ENCODE measurements around the gene INPP5J.

Gene INPP5J

DNA sequence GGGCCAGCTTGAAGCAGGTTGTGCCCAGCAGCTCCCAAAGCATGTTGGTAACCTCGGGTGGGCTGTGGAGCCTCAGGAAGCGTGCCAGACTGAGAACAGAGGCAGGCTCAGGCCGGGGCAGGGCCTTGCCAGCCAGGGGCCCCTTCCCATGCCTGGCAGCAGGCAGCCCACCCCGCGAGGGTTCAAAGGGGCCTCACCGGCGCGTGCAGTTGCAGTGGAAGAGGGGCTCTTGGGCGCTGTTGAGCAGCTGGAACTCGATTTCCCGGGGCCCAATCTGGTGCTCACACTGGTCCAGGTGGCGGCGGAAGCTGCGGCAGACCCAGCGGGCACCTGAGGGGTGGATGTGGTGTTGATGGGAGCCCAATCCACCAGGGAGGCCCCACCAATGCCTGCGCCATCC is 13.9 kb downstream of the INPP5J start:
- DNase-seq (ENCODE audit: low read depth), result no peak
- no peak overlapping the region for H3K4me3 ChIP-seq (ENCODE audit: low read depth, low read length)
- TF ChIP-seq POLR2A (IDR thresholded peaks at IDR 0.05; ENCODE audit: extremely low read depth, insufficient read length), result no peak
- no peak for TF ChIP-seq MYC (IDR thresholded peaks at IDR 0.05; ENCODE audit: low read depth, low read length)
- TF ChIP-seq, protein P1, sequence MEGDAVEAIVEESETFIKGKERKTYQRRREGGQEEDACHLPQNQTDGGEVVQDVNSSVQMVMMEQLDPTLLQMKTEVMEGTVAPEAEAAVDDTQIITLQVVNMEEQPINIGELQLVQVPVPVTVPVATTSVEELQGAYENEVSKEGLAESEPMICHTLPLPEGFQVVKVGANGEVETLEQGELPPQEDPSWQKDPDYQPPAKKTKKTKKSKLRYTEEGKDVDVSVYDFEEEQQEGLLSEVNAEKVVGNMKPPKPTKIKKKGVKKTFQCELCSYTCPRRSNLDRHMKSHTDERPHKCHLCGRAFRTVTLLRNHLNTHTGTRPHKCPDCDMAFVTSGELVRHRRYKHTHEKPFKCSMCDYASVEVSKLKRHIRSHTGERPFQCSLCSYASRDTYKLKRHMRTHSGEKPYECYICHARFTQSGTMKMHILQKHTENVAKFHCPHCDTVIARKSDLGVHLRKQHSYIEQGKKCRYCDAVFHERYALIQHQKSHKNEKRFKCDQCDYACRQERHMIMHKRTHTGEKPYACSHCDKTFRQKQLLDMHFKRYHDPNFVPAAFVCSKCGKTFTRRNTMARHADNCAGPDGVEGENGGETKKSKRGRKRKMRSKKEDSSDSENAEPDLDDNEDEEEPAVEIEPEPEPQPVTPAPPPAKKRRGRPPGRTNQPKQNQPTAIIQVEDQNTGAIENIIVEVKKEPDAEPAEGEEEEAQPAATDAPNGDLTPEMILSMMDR (IDR thresholded peaks at IDR 0.05; ENCODE audit: low read depth, low read length), result no peak
- TF ChIP-seq, protein P2, sequence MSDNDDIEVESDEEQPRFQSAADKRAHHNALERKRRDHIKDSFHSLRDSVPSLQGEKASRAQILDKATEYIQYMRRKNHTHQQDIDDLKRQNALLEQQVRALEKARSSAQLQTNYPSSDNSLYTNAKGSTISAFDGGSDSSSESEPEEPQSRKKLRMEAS (IDR thresholded peaks at IDR 0.05; ENCODE audit: low read depth, low read length), result no peak

DNA sequence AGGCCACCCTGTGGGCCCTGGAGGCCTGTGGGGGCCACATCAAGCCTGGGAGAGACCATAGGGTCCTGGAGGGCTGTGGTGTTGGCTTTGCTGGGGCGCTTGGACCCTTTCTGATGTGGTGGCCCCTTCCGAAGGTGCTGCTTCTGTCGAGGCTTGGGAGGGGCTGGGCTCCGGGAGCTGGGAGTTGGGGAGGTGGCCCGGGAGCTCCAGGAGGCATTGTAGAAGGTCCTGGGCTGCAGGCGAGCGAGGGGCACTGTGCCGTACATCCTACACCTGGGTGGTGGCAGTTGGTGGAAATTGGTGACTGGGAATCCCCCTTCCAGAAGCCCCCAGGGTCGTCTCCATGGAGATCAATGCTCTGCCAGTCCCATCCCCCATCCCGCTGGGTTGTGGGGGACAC is 15.0 kb downstream of the INPP5J start:
- no peak overlapping the region for H3K4me3 ChIP-seq (ENCODE audit: low read depth, low read length)
- TF ChIP-seq, protein P2 (IDR thresholded peaks at IDR 0.05; ENCODE audit: low read depth, low read length), result no peak
- TF ChIP-seq MYC (IDR thresholded peaks at IDR 0.05; ENCODE audit: low read depth, low read length), result no peak
- TF ChIP-seq, protein P1 (IDR thresholded peaks at IDR 0.05; ENCODE audit: low read depth, low read length), result no peak
- TF ChIP-seq POLR2A (IDR thresholded peaks at IDR 0.05; ENCODE audit: extremely low read depth, insufficient read length), result no peak
- no peak for DNase-seq (ENCODE audit: low read depth)

DNA sequence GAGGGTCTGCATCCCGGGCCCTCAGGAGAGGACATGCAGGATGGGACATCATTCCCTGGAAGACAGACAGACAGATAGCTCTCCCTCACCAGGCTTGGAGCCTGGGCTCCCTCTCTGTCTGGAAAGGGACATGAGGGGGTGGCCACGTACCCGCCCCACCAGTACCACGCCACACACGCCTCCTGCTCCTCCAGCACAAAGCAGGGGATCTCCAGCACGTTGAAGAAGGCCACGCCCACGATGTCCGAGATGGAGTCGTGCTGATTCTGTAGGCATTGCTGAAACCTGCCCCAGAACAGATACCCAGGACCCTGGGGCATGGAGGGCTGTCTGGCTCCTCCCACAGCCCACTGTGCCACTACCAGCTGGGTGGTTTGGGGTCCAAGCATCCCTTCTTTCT is 15.4 kb downstream of the INPP5J start:
- no peak overlapping the region for H3K4me3 ChIP-seq (ENCODE audit: low read depth, low read length)
- no peak for TF ChIP-seq MYC (IDR thresholded peaks at IDR 0.05; ENCODE audit: low read depth, low read length)
- TF ChIP-seq POLR2A (IDR thresholded peaks at IDR 0.05; ENCODE audit: extremely low read depth, insufficient read length), result no peak
- TF ChIP-seq, protein P1 (IDR thresholded peaks at IDR 0.05; ENCODE audit: low read depth, low read length), result no peak
- TF ChIP-seq, protein P2 (IDR thresholded peaks at IDR 0.05; ENCODE audit: low read depth, low read length), result no peak

DNA sequence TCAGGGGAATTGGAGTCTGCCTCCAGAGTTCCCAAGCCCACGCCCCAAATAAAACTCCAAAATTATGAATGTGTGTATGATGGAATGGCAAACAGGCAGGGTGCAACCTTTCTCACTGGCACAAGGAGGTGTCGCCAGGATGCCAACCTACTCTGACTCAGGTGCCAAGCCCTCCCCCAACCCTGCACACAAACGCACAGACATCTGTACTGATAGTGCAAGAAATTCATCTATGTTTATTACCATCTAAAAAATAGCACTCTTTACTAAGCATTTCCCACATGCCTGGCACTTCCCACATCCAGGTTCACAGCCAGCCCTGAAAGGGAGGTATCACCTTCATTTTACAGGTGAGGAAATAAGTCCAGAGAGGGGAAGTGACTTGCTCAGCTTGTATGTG is 16.3 kb downstream of the INPP5J start:
- TF ChIP-seq, protein P2 (IDR thresholded peaks at IDR 0.05; ENCODE audit: low read depth, low read length), result no peak
- no peak for TF ChIP-seq MYC (IDR thresholded peaks at IDR 0.05; ENCODE audit: low read depth, low read length)
- TF ChIP-seq, protein P1 (IDR thresholded peaks at IDR 0.05; ENCODE audit: low read depth, low read length), result no peak
- no peak for TF ChIP-seq POLR2A (IDR thresholded peaks at IDR 0.05; ENCODE audit: extremely low read depth, insufficient read length)
- no peak overlapping the region for H3K4me3 ChIP-seq (ENCODE audit: low read depth, low read length)

More for the DNA sequence above, 15.4 kb downstream of the INPP5J start:
- no peak for DNase-seq (ENCODE audit: low read depth)

GRCh38 chr22:31139866-31140716 is 17.3 kb downstream of the INPP5J start, which contains the start of gene PLA2G3:
Gene PLA2G3 (minus strand): TSS chr22:31140508. CDS start chr22:31140354, 154 bp downstream.
- no peak for DNase-seq (ENCODE audit: low read depth)
- no peak for TF ChIP-seq MYC (IDR thresholded peaks at IDR 0.05; ENCODE audit: low read depth, low read length)
- no peak for TF ChIP-seq POLR2A (IDR thresholded peaks at IDR 0.05; ENCODE audit: extremely low read depth, insufficient read length)
- TF ChIP-seq, protein P2 (IDR thresholded peaks at IDR 0.05; ENCODE audit: low read depth, low read length), result no peak
- TF ChIP-seq, protein P1 (IDR thresholded peaks at IDR 0.05; ENCODE audit: low read depth, low read length), result no peak
- no peak within 1 kb of the TSS for H3K4me3 ChIP-seq (ENCODE audit: low read depth, low read length)

More for the DNA sequence above, 16.3 kb downstream of the INPP5J start:
- DNase-seq (ENCODE audit: low read depth), result no peak
